Left renal cortex interstitium (tissue), 4 donors: ENCODE results near the gene TMEM100. TPM values are rescaled to one million over a fixed set of nuclear protein-coding genes. Genes with fewer than 3 reads are reported as not detected.

Experiments used
- DNase-seq, 4 donors: peaks; one replicate each; pipeline ENCODE4 v3.0.0-alpha.2; 2013; ENCODE audit warnings: low read depth in 4 of 4, low spot score in 2 of 4, missing footprints in 1 of 4
- polyA plus RNA-seq, 4 donors: library from polyadenylated mRNA; unstranded; fragments of 120-200 nt; gene quantifications; one replicate each; pipeline ENCODE4 v1.2.1, GENCODE V29; 2013; ENCODE audit not compliant: insufficient read length in 4 of 4

TMEM100 gene
- polyA plus RNA-seq, 4 donors, result 66.1 to 73.6 (median 68.0) TPM

GRCh38 chr17:55745258-55745657, 22.6 kb upstream of the TMEM100 start:
- no peak for DNase-seq

DNA sequence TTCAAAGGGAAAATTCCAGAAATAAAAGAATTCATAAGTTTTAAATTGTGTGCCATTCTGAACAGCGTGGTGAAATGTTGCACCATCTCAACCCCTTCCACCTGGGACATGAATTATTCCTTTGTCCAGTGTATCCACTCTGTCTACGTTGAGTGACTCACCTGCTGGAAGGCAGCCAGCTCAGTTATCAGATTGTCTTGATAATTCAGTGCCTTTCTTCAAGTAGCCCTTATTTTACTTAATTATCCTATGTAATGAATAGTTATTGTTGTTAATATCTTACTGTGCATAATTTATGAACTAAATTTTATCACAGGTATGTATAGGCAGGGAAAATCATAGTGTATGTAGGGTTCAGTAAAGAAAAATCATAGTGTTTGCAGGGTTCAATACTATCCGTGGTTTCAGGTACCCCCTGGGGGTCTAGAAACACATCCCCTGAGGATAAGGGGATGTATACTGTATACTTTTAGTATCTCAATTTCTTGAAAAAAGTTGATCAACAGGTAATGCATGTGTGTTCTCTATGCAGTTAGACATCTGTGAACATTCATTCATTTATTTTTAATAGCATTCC, 20.5 kb upstream of the TMEM100 start:
- DNase-seq, result no peak

- DNase-seq, result no peak
Observed at GRCh38 chr17:55742272-55743102, 19.8 kb upstream of the TMEM100 start.

DNA sequence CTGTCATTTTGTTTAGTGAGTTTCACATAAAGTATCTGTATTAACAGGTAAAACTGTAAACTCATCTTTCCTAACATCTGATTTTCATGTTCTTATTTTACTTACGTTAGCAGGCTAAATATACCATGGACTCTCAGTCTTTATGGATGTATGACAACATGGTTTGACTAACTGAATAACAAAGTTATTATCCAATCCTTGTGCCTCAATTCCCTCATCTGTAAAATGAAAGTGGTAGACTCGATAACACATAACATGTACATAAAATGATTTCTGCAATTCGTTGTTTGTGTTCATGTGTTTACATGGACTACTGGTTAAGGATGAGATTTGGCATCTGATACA, 18.7 kb upstream of the TMEM100 start:
- DNase-seq, result no peak

DNA sequence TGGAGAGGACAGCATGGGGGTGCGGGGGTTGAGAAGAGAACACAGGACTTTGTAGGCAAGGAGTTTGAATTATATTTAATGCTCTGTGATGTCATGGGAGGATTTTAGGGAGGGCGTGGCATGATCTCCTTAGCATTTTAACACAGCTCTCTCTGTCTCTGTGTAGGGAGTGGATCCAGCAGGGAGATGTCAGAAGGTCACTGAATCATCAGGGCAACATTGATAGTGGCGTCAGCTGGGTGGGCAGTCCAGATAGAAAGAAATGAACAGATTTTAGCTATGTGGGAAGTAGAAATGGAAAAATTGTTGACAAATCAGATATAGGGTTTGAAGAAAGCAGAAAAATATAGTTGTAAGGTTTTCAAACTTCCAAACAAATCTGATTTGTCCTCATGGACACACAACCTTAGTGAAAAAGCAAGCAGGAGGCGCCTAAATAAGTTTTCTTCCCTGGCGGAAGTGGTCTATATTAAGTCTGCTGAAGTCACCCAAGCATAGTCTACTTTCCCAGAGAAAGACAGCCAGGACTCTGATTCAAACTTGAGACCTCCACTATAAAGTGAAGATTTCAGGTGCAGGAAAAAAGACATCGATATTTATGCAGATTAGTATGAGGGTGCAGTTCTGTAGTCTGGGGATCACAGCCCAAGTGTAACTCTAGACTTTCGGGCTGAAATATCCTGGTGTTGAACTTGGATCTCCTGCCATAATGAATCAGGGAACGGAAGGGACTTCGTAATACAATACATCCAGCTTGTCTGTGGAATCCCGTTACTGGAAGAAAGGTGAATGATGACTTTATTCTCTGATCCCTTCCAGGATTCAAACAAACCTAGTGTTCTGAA, 18.1 kb upstream of the TMEM100 start:
- no peak for DNase-seq

- no peak for DNase-seq
Observed at GRCh38 chr17:55737976-55738501, 15.4 kb upstream of the TMEM100 start.

DNA sequence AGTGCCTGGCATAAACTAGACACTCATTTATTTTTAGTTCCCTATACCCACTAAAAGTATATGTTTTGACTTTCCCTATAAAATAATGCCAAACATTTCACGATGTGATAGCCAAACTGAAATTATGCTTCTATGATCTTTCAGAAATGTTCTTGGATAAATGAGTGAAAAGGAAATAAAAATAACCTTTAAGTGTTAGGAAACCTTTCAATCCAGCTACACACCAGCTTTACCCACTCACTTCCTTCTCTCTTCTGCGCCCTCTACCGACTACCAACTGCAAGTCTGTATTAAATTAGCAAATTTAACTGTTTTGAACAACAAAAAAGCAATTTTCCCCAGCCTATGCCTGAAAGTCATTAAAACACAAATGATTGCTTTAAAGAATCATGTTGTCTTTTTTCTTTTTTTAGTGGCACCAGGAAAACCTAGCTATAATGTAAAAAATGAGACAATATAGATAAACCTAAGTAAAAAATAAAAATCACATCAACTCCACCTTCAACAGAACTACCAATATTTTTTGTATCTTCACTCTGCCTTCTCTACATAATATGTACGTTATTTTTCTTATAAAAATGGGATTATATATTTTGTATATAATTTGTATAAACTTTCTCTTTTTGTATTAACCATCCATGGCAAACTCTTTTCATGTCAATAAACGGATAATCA, 13.2 kb upstream of the TMEM100 start:
- DNase-seq, result no peak

DNA sequence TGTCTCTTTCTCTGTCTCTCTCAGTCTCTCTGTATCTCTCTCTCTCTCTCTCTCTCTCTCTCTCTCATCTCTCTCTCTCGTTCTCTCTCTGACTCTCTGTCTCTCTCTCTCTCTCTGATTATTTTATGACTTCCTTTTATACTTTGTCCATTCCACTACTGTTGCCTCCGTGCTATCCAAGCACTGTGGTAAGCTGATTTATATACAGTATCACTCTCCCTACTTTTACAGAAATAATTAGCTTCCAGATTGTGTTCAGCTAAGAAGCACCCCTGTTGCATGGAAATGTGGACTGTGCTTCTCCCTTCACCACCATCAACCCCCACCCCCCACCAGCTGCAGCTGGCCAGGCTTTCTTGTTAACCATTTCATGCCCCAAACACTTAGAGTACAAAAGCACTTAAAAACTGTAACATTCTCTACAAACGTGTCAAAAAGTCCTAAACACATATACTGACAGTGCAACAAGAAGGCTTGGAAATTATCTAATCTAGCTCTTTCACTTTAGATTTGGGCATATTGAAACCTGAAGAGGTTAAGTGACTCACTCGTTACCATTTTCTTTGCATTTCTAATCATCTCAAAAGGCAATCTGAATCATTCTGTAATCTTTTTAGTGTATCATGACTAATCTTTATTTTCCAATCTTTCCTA, 11.6 kb upstream of the TMEM100 start:
- no peak for DNase-seq

DNA sequence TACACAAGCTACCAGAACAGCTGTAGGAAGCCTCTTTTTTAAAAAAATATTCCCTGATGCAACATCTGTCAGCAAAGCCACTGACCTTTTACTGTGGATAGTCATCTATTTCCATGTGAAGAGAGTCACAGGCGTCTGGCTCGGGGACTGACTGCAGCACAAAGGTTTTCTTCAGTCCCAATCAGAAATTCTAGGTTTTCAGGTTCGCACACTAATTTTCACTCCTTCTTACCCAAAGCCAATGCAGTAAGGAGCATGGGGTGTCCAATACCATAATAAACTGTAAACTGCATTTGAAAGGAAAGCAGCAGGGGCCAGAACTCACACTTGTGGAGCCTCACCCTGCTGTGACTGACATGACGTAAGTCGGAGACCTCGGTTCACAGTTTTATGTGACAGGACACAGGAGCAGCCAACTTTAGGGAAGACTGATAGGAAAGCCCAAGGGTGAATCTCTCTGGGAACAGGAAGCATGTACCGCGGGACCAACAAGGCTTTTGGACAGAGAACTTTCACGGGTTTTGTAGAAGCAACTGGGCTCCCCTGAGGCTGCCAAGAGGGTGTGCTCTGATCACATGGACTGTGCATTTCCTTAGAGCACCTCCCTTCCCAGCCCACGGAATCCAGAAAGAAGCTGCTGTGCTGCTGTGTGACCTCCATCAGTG, 9.1 kb upstream of the TMEM100 start:
- no peak for DNase-seq

DNA sequence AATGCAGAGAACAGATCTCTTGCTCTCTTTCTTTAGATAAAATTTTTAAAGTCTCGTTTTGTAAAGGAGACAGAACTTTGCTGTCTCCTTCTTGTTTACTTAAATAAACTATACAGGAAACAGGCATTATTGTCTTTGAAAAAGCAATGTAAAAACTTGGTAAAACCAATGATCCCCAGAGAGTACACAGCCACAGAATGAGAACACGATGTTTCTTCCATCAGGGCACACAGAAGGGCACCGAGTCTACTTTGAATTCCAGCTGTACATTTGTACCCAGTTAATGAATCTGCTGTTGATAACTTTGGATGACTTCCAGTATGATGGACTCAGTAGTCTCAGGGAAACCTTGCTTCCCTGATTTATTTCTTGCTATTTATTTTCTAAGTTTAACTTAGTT, 8.1 kb upstream of the TMEM100 start:
- no peak for DNase-seq

- no peak for DNase-seq
Observed at GRCh38 chr17:55730380-55730779, 7.7 kb upstream of the TMEM100 start.

- no peak for DNase-seq
Observed at GRCh38 chr17:55729484-55729883, 6.8 kb upstream of the TMEM100 start.

GRCh38 chr17:55728833-55729232, 6.2 kb upstream of the TMEM100 start:
- DNase-seq, result no peak

DNA sequence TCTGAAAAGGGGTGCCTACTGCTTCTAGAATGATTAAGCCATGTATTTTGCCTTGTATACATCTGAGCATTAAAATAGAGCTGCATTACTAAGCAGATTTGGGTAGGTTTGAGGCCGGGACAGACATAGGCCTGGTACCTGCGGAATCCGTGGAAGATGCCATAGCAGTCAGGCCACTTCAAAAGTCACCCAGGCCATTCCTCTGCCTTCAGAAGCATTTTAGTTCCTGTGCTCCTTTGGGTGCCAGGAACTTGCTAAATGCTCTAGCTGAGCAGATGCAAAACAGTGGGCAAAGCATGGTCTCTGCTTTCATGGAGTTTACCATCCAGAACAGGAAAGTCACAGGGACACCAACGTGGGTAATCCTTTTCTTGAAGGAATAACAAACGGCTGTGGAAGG, 5.7 kb upstream of the TMEM100 start:
- no peak for DNase-seq

DNA sequence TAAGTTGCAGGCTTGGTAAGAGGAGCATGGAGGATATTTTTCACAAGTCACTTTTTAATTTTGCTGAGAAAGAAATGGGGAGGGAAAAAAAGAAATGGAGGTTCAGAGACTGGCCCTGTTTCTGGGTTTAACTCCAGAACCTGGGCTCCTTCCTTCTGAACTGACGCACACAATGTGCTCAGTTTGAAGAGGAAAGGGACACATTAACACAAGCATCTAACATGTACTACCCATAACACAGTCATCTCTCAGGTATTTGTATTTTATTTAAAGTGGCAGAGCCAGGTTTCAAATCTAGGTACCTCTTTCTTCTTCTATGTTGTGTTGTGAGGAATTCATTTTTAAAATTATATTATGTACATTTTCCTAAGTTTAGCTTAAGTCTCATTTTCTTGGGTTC, 5.3 kb upstream of the TMEM100 start:
- no peak for DNase-seq

DNA sequence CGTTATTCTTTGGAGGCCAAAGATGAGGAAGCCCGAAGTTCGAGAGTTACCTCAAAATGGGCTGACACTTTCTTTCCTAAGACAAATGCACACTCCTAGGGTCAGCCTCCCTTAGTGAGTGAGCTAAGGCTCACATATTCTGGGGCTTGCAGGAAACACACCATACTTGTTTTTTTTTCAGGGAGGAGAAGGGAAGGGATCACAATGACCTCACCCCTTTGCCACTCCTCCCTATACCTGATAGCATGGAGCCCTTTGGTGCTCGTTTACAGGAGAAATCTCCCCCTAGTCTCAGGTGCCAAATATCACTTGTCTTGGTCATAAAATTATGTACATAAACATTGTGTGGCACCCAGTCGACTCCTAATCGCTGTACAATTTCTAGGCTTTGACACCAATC, 4.6 kb upstream of the TMEM100 start:
- no peak for DNase-seq

DNA sequence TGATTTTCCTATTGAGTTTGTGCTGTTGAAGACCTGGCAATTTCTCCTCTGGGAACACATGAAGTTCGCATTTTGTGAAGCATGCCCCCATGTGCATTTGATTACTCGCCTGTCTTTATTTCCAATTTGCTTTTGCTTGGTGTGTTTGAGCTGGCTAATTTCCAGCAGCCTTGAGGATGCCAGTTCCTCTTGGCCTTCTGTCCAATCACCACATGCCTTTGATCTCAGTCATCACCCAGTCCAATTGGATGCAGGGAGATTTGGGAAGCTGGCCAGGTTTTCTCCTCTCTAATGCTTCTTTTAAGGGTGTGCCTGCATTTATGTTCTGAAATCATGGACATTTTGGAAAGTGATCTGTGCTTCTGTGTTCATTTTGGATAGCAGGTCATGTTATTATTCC, 3.8 kb upstream of the TMEM100 start:
- no peak for DNase-seq

DNA sequence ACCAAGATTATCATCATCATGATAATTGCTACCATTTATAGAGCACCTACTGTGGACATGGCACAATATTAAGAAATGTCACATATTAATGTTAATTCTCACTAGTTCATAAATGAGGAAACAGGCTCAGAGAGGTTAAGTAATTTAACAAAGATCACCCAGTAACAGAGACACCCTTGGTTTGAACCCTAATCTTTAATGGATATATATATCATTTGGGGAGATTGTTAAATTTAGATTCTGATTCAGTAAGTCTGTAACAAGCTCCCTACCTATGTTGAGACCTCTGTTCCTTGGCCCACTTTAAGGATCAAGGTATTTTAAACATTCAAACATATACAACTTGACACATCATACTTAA, 804 bp upstream of the TMEM100 start:
- DNase-seq, result no peak

DNA sequence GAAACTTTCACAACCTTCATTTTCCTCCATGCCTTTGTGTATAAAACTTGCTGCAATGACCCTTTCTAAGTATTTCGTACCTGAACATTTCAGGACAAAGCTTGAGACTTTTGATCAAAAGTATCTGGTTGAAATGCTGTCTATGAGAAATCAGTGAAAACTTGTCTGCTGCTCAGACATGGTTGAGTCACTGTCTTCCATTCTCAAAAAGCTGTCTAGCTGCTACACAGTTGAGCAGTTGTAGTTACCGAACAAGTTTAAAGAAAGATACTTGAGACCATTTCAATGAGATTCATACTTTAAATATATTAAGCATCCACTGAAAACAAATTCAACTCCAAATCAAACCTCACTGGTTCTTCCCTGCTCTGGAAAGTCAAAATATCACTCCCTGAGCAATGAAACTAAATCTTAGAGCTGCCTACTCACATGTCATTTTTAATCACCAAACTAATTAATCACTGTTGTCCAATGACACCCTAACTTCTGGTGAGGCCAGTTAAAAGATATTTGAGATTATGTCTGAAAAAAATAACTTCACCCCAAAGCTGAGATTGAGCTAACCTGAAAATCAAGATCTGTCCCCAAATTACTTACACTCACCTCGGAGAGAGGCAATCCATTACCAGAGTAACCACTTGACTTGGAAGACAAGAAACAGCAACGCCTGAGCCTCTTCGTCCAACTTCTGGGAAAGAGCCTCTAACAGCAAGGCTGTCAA, 488 bp downstream of the TMEM100 start:
- no peak for DNase-seq
